ENCODE data around the gene SNED1. TPM values are rescaled to one million over a fixed set of nuclear protein-coding genes. Genes with fewer than 3 reads are reported as not detected.

Gene SNED1
- total RNA-seq, 1 experiment from 2014 or later: 2.8 TPM

- no peak overlapping the region for H3K4me3 ChIP-seq
- no peak overlapping the region for H3K4me2 ChIP-seq
- no peaks in the 10 kb centered on the region for H3K9me3 ChIP-seq (ENCODE audit: insufficient read depth, low read depth)
- H3K4me1 ChIP-seq (replicated peaks; ENCODE audit: insufficient read depth): no peaks in the 10 kb centered on the region
- TF ChIP-seq CTCF (conservative IDR thresholded peaks at IDR 0.05): no peak
- TF ChIP-seq EZH2 (IDR thresholded peaks at IDR 0.05; ENCODE audit: low read depth): no peak
- no peaks in the 10 kb centered on the region for H3F3A ChIP-seq (ENCODE audit: insufficient read depth, low read depth)
- ChIA-PET POLR2A (ENCODE audit: unreplicated experiment) (no interaction called here), CTCF (no interaction called here)
- H3K79me2 ChIP-seq (ENCODE audit: low read depth): no peaks in the 10 kb centered on the region
- H3K27ac ChIP-seq: no peak overlapping the region
- H3K27me3 ChIP-seq (ENCODE audit: insufficient read depth, low read depth): peaks cover 58% of the 10 kb centered on the region
- no peak for DNase-seq
- BruUV-seq (replicated peaks): no TSS peak
- no peaks in the 10 kb centered on the region for H3K9me2 ChIP-seq (ENCODE audit: insufficient read depth)
- intact Hi-C loops (cut with micrococcal nuclease; ENCODE audit: unreplicated experiment): no loop called here
- no peak overlapping the region for H2AFZ ChIP-seq
- no peaks in the 10 kb centered on the region for H4K20me1 ChIP-seq (ENCODE audit: insufficient read depth)
- H3K36me3 ChIP-seq (ENCODE audit: low read depth): no peaks in the 10 kb centered on the region
Observed at GRCh38 chr2:241070361-241070760, 71.9 kb downstream of the SNED1 start.

GRCh38 chr2:241070811-241071676 lies 72.6 kb downstream of the SNED1 start:
- no TSS peak for BruUV-seq (replicated peaks)
- DNase-seq: no peak
- Histone ChIP-seq H2AFZ (no peak overlapping the region), H3K36me3 (ENCODE audit: low read depth) (no peaks in the 10 kb centered on the region), H3K79me2 (ENCODE audit: low read depth) (no peaks in the 10 kb centered on the region), H3K9me2 (ENCODE audit: insufficient read depth) (no peaks in the 10 kb centered on the region), H3K4me3 (no peak overlapping the region), H3K27me3 (ENCODE audit: insufficient read depth, low read depth) (peaks cover 58% of the 10 kb centered on the region), H4K20me1 (ENCODE audit: insufficient read depth) (no peaks in the 10 kb centered on the region), H3K9me3 (ENCODE audit: insufficient read depth, low read depth) (no peaks in the 10 kb centered on the region), H3F3A (ENCODE audit: insufficient read depth, low read depth) (no peaks in the 10 kb centered on the region), H3K27ac (no peak overlapping the region), H3K4me1 (replicated peaks; ENCODE audit: insufficient read depth) (no peaks in the 10 kb centered on the region), H3K4me2 (no peak overlapping the region)
- TF ChIP-seq CTCF (conservative IDR thresholded peaks at IDR 0.05) (no peak), EZH2 (IDR thresholded peaks at IDR 0.05; ENCODE audit: low read depth) (no peak)
- intact Hi-C loops (cut with micrococcal nuclease; ENCODE audit: unreplicated experiment): no loop called here
- ChIA-PET POLR2A (ENCODE audit: unreplicated experiment) (no interaction called here), CTCF (no interaction called here)

- Histone ChIP-seq H3K27me3 (ENCODE audit: insufficient read depth, low read depth) (peaks cover 56% of the 10 kb centered on the region), H2AFZ (no peak overlapping the region), H3K9me2 (ENCODE audit: insufficient read depth) (no peaks in the 10 kb centered on the region), H3K4me3 (no peak overlapping the region), H3K27ac (no peak overlapping the region), H3K4me2 (no peak overlapping the region), H3K9me3 (ENCODE audit: insufficient read depth, low read depth) (no peaks in the 10 kb centered on the region), H3K4me1 (replicated peaks; ENCODE audit: insufficient read depth) (no peaks in the 10 kb centered on the region), H3F3A (ENCODE audit: insufficient read depth, low read depth) (no peaks in the 10 kb centered on the region), H3K36me3 (ENCODE audit: low read depth) (no peaks in the 10 kb centered on the region), H4K20me1 (ENCODE audit: insufficient read depth) (no peaks in the 10 kb centered on the region), H3K79me2 (ENCODE audit: low read depth) (no peaks in the 10 kb centered on the region)
- intact Hi-C loops (cut with micrococcal nuclease; ENCODE audit: unreplicated experiment): no loop called here
- ChIA-PET CTCF (no interaction called here), POLR2A (ENCODE audit: unreplicated experiment) (no interaction called here)
- DNase-seq: no peak
- TF ChIP-seq CTCF (conservative IDR thresholded peaks at IDR 0.05): no peak
- TF ChIP-seq EZH2 (IDR thresholded peaks at IDR 0.05; ENCODE audit: low read depth): no peak
- BruUV-seq (replicated peaks): no TSS peak
Observed at GRCh38 chr2:241071677-241072111, 73.3 kb downstream of the SNED1 start.

Measured in PC-9 (cell line).